Mesenteric fat pad (tissue), 1 donor: Measurements from ENCODE around the gene HDLBP. TPM values are rescaled to one million over a fixed set of nuclear protein-coding genes. Genes with fewer than 3 reads are reported as not detected.
A peak's percentile ranks its signal among the peaks of the same experiment; 100 is the strongest.

Experiments used
- DNase-seq: peaks from one replicate; pipeline ENCODE4 v3.0.0-alpha.2; 2020; ENCODE audit warnings: low spot score
- total RNA-seq: library from RNA; stranded (reverse); fragmentation: NEBNext Ultra II Directional; extraction: Animal tissue kit (Norgen Biotek cat#: 25700); gene quantifications from one replicate; pipeline ENCODE4 v1.2.1, GENCODE V29; 2021
- donor health status: DM: yes; HTN: yes; CAD: no.

HDLBP gene
- total RNA-seq, 1 donor from 2014 or later: 492 TPM

- no peak for DNase-seq
These were observed 82.5 kb downstream of the HDLBP start for GRCh38 chr2:241232736-241233575.

GRCh38 chr2:241230435-241230834 is 85.0 kb downstream of the HDLBP start:
- no peak for DNase-seq

GRCh38 chr2:241229563-241230401 is 85.7 kb downstream of the HDLBP start:
- no peak for DNase-seq

GRCh38 chr2:241228860-241229516 is 86.5 kb downstream of the HDLBP start:
- no peak for DNase-seq

- no peak for DNase-seq
These were observed 87.2 kb downstream of the HDLBP start for GRCh38 chr2:241228081-241228859.

- no peak for DNase-seq
These were observed 87.9 kb downstream of the HDLBP start for GRCh38 chr2:241227594-241227993.

- DNase-seq: no peak
These were observed 88.5 kb downstream of the HDLBP start for GRCh38 chr2:241226723-241227572.

GRCh38 chr2:241225983-241226382 is 89.5 kb downstream of the HDLBP start:
- no peak for DNase-seq

GRCh38 chr2:241225545-241225944 is 89.9 kb downstream of the HDLBP start:
- no peak for DNase-seq

GRCh38 chr2:241224851-241225438 is 90.5 kb downstream of the HDLBP start:
- DNase-seq: no peak

GRCh38 chr2:241224018-241224850 is 91.2 kb downstream of the HDLBP start:
- DNase-seq: no peak

- no peak for DNase-seq
These were observed 92.1 kb downstream of the HDLBP start for GRCh38 chr2:241223211-241224017.

GRCh38 chr2:241219856-241220356 is 95.6 kb downstream of the HDLBP start:
- no peak for DNase-seq

GRCh38 chr2:241219030-241219382 is 96.5 kb downstream of the HDLBP start:
- DNase-seq: no peak

- DNase-seq: no peak
These were observed 97.1 kb downstream of the HDLBP start for GRCh38 chr2:241218131-241219029.

GRCh38 chr2:241217320-241218031 is 98.0 kb downstream of the HDLBP start:
- peak; percentile 92 for DNase-seq
